ELF-1 (cell line): ENCODE data around the gene APAF1.
A peak's percentile ranks its signal among the peaks of the same experiment; 100 is the strongest.
"Not testable (repeated sequence)": the region's sequence is repeated elsewhere in the genome, so short reads cannot be mapped to it uniquely, and the experiment has no call there.

Source experiments
- DNase-seq: peaks from one replicate; pipeline ENCODE4 v3.0.0-alpha.2; 2016; ENCODE audit warnings: low read depth, low spot score

APAF1 gene, protein sequence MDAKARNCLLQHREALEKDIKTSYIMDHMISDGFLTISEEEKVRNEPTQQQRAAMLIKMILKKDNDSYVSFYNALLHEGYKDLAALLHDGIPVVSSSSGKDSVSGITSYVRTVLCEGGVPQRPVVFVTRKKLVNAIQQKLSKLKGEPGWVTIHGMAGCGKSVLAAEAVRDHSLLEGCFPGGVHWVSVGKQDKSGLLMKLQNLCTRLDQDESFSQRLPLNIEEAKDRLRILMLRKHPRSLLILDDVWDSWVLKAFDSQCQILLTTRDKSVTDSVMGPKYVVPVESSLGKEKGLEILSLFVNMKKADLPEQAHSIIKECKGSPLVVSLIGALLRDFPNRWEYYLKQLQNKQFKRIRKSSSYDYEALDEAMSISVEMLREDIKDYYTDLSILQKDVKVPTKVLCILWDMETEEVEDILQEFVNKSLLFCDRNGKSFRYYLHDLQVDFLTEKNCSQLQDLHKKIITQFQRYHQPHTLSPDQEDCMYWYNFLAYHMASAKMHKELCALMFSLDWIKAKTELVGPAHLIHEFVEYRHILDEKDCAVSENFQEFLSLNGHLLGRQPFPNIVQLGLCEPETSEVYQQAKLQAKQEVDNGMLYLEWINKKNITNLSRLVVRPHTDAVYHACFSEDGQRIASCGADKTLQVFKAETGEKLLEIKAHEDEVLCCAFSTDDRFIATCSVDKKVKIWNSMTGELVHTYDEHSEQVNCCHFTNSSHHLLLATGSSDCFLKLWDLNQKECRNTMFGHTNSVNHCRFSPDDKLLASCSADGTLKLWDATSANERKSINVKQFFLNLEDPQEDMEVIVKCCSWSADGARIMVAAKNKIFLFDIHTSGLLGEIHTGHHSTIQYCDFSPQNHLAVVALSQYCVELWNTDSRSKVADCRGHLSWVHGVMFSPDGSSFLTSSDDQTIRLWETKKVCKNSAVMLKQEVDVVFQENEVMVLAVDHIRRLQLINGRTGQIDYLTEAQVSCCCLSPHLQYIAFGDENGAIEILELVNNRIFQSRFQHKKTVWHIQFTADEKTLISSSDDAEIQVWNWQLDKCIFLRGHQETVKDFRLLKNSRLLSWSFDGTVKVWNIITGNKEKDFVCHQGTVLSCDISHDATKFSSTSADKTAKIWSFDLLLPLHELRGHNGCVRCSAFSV (N-terminal part only)

DNA sequence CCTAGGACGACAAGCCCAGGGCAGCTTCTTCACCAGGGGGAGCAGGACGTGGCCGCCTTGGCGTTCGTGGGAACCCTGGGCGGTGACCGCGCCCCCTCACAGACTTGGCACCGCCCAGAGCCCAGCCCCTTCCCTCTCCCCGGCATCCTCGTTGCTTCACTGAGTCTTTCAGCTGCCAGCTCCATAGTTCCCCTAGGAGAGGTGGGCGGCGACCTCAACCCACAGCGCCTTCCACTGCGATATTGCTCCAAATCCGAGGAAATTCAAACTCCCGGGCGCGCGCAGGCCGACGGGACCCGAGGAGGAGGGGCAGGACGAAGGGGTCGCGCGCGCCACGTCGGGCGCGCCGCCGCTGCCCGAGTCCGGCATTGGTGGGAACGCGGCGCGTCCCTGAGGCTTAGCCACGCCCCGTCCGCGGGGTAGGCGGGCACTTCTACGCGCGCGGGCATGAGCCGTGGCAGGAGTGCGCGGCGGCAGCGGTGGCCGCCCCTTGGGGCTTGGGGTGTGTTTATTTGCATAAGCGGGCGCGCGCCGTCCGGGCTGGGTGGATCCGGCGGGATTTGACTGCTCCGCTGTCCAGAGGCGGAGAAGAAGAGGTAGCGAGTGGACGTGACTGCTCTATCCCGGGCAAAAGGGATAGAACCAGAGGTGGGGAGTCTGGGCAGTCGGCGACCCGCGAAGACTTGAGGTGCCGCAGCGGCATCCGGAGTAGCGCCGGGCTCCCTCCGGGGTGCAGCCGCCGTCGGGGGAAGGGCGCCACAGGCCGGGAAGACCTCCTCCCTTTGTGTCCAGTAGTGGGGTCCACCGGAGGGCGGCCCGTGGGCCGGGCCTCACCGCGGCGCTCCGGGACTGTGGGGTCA is at the start of gene APAF1, which contains the start of gene IKBIP:
APAF1 (plus strand) TSS at position 579 of the 860 bp plus-strand sequence. CDS start 3,070 bp downstream, outside the sequence.
IKBIP (minus strand) TSS at position 77 of the 860 bp plus-strand sequence. CDS start 87 bp downstream, outside the sequence.
- DNase-seq = peak; percentile 97

DNA sequence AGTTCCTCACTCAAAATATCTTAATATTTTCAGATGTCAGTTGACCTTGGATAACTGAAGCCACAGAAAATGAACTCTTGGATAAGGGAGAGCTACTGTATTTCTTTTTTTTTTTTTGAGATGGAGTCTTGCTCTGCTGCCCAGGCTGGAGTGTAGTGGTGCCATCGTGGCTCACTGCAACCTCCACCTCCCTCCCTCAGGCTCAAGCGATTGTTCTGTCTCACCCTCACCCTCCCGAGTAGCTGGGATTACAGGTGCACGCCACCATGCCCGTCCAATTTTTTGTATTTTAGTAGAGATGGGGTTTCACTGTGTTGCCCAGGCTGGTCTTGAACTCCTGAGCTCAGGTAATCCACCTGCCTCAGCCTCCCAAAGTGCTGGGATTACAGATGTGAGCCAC is 47.8 kb upstream of the APAF1 start:
- not testable (repeated sequence) for DNase-seq

DNA sequence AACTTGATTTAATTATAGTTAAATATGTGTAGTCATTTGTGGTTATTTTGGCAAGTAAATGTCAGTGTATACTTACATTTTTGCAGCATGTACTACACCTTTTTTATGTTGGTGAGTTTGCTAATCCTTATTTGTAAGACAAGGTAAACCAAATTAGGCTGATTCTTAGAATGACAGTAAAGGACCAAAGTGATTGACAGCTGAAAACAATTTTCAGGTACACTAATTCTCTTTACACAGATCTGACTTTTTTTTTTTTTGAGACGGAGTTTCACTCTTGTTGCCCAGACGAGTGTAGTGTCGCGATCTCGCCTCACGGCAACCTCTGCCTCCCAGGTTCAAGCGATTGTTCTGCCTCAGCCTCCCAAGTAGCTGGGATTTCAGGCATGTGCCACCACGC is 43.2 kb upstream of the APAF1 start:
- DNase-seq = no peak

DNA sequence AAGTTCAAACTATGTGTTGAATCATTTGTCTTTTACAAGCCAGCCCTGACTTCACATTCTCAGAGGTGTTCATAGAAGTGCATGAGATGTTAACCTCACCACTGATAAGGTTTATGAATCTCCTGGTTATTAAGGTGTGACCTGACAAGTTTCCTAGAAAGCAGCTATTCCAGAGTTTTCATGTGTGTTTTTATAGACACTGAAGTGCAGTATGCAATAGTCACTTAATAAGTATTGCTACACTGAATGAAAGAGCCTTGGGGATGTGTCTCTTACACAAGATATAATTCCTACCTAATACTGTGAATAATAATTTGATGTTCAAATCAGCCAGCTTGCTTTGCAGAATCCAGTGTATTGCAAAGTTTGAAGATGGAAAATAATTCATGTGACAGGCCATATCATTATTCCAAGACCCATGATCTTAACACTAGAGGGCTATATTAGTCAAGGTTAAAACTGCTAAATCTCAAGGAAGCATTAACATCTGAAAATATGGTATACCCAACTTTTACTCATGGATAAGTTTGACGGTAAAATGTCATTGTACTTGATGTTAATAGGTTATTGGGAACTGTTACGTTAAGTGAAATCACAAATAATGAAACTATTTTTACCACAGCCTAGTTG is 38.6 kb upstream of the APAF1 start:
- no peak for DNase-seq

DNA sequence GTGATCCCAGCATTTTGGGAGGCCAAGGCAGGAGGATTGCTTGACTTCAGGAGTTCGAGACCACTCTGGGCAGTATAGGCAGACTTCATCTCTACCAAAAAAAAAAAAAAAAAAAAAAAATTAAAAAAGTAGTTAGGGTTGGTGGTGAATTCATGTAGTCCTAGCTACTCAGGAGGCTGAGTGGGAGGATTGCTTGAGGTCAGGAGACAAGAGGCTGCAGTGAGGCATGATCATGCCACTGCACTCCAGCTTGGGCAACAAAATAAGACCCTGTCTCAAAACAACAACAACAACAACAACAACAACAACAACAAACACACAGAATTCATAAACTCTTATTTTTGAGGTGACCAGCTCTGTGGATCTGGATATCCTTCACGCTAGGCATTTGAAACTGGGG is 34.5 kb upstream of the APAF1 start:
- DNase-seq = no peak

DNA sequence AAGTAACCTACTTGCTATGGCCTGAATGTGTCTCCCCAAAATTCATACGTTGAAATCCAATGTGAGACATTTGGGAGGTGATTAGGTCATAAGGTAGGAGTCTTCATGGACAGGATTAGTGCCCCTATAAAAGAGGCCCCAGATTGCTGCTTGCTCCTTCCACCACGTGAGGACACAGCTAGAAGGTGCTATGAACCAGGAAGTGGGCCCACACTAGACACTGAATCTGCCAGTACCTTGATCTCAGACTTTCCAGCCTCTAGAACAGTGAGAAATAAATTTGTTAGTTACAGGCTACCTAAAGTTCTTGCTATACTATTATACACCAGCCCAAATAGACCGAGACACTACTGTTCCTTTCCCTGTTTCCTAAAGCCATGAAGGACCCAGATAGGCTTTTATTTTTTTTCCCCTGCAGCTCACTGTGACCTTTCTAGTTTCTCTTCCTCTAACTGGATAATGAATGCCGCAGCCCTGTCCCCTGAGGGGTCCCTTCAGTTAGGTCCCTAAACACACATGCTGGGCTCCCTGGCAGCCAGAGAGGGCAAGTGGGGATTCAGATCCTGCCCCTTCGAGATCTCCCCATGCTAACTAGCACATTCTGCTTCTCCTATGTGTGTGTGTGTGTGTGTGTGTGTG is 32.3 kb upstream of the APAF1 start:
- peak; percentile 49 for DNase-seq

DNA sequence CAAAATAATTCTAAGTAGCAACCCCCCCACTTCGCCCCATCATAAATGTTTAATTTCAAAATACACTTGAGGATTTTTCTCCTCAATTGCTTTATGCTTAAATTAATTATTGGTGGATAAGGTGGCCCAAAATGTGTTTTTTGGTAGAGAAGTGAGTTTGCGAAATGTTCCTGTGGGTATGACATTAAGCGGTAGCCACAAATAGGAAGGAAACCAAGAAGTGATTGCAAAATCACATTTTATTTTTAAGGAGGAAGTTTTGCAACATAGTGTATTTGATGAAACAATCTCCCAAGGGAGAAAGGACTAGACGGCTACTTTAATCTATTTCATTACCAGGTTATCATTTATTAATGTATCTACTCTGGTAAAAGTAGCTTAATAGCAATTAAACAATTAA is 26.1 kb upstream of the APAF1 start:
- DNase-seq = no peak

DNA sequence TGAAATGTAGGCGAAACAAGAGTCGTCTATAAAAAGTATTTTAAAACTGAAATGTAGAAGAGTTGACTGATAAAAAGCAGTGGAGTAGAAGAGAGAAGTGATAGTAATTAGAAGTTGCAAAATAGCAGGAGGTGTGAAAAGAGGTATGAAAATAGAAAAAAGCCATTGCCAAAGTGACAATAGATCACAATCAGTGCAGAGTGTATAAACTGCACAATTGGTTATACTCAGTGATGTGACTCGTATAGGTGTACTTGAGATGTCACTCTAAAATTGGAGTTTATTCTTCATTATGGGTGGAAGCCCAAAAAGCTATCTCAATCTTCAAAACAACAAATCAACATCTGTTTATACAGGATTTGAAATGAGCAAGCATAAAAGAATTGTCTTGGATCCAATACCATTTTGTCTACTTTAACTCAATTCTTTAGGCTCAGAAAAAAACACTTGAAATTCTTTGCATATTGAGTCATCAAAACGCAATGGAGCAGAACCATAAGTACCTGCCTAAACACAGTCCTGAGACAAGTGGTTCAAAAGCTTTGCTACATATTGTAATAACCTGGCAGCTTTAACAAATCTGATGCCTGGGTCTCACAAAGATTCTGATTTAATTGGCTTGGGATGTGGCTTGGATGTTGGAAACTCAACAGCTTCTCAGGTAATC is 9.3 kb upstream of the APAF1 start:
- DNase-seq = no peak

DNA sequence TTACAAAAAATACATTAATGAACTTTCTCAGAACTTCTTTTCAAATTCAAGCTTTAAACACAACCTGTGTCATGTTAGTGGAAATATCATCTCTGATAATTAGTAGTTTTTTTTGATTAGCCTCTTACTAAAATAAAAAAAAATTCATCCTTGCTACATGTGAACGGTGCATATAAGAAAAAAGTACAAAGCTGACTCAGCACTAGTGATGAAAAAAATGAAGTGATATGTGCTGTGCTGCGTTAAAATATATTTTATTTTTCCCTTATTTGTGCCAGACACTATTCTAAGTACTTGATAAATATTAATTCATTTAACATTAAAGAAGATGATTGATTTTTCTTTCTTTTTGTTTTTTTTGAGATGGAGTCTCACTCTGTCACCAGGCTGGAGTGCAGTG is 8.0 kb upstream of the APAF1 start:
- DNase-seq = no peak

DNA sequence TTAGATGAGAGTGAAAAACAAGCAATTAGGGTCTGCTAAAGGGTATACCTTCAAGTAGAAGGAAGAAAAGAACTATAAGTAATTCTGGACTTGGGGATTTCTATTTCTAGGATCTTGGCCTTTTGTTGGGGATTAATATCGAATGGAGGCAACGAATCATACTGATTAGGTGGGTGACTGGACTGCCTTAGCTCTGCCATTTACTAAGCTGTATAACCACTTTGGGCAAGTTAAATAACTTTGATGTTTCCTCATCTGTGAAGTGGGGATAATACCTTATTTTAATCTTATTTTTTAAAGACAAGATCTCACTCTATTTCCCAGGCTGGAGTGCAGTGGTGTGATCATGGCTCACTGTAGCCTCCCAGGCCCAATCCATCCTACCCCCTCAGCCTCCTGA is 7.1 kb upstream of the APAF1 start:
- no peak for DNase-seq

DNA sequence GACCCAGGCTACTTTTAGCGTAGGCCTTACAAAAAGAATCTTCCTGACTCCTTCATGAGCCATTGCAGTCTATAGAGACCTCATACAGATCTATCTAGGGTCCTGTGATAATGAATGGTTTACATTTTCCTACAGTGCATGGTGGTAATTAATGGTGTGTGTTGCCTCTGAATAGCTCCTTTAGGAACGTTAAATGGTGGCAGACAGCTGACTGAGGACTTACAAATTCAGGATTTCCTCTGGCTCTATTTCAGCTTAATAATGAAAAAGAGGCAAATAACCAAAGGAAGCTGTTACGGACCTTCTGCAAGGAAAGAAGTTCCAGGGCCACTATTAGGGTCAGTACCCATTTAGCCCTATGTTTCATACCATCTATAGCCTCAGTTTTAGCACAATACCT is 5.6 kb upstream of the APAF1 start:
- DNase-seq = no peak

DNA sequence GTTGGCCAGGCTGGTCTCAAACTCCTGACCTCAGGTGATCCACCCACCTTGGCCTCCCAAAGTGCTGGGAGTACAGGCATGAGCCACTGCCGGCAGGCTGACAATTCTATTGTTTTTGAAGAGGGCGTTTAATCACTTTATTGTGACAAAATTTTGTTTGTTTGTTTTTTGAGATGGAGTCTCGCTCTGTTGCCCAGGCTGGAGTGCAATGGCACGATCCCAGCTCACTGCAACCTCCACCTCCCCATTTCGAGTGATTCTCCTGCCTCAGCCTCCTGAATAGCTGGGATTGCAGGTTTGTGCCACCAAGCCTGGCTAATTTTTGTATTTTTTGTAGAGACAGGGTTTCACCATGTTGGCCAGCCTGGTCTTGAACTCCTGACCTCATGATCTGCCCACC is 2.3 kb upstream of the APAF1 start:
- DNase-seq = not testable (repeated sequence)

DNA sequence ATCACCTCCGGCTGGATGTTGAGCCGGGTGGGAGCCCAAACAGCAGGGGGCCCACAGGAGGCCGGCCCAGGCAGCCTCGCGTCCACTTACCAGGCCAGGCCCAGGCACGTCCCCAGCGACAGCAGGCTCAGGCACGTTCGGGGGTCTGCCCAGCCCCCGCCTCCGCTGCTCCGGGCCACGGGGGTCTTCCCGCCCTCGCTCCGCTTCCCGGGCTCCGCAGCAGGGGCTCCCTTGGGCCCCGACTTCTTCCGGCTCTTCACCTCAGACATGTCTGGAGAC is 718 bp upstream of the APAF1 start:
- no peak for DNase-seq

DNA sequence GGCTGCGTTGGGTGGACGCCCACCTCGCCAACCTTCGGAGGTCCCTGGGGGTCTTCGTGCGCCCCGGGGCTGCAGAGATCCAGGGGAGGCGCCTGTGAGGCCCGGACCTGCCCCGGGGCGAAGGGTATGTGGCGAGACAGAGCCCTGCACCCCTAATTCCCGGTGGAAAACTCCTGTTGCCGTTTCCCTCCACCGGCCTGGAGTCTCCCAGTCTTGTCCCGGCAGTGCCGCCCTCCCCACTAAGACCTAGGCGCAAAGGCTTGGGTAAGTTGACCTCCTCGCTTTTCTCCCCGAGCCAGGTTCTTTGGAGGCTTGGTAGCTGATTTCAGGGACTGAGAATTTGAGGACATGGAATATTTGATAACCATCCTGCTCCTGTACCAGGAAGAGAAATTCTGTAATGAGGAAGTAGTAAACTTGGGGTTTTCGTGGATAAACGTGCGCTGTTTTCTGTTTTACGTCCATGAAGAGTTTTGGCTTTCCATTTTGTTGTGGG is 530 bp downstream of the APAF1 start:
- DNase-seq = peak; percentile 44

DNA sequence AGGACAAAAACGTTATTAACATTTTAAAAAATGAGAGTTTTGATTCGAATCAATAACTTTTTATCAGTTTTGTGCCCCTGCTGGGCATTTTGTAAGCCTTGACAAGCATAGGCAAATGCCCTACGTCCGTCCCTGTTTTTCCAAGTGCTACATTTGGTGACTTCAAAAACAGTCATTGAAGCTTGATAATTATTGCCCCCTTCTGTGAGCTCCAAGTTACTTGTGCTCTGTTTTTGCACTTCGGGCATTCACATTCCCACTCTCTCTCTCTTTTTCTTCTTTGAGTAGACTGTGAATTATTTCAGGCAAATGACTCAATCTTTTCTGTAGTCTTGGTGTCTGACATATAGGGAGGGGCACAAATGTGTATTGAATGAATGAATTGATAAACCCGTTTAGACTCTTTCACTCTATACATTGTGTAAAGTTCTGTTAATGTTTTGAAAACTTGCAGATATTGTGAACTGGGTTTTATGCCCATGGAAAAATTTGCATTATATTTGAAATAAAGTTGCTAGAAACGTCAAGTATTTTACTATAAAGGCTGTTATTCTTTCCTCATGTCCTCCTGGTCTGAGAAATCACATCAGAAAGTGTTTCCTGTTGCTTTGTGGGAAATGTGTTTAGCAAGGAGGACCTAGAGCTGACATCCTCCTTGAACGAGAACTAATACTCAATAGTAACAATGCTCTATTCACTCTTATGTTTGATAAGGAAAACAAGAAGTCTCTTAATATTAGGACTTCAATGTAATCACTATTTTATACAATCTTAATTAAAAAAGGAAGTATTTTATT is 1.4 kb downstream of the APAF1 start:
- DNase-seq = no peak

DNA sequence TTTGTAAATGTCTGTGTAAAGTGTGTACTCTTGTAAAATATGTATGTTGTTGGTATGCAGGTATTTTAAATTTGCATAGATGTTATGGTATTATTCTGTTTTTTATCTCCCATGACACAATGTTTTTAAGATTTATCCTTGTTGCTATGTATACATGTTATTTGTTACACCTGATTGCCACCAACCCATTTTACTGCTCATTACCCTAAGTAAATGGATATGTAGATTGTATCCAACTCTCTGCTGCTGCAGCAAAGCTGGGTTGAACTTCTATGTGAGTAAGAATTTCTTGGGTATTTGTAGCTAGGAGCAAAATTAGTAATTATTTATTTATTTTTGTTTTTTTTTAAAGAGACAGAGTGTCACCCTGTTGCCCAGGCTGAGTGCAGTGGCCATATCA is 6.2 kb downstream of the APAF1 start:
- DNase-seq = no peak

DNA sequence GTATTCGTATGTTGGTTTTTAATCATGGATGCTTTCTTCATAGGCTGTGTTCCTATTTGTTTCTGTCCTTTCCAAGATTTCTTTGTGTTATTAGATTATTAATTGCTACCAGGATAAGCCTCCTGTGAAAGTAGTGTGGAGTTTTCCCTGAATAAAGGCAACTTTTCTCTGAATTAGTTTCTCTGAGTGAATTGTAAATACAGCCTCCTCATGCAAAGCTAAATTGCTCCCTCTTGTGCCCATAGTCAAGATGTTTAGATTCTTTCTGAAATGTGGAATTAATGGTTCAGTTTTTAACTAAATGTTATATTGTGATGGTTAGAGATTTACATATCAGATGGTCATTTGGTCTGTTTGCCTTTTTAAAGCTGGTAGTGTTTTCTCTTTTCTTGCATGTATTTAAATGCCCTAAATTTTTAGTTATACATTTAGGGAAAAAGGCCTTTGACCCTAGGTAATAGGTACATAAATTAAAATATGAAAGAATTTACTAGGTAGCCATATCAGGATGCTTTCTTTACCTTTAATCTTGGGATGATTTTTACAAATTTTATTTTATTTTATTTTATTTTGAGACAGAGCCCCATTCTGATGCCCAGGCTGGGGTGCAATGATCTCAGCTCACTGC is 8.9 kb downstream of the APAF1 start:
- no peak for DNase-seq
